Common myeloid progenitor, CD34-positive (primary cell): Measurements from ENCODE around the gene EFCAB8.
"Not testable (repeated sequence)": the region's sequence is repeated elsewhere in the genome, so short reads cannot be mapped to it uniquely, and the experiment has no call there.

Source experiments
- CTCF ChIA-PET: fragments of 350-600 bp; sonication (Branson Sonifier 250); formaldehyde crosslinking; loops from one replicate; lab custom pipeline; 2021; ENCODE audit warnings: antibody characterized with exemption; lab: Charles Lee
- POLR2A ChIA-PET: fragments of 350-600 bp; sonication (Branson Sonifier 250); formaldehyde crosslinking; loops from one replicate; lab custom pipeline; 2021; ENCODE audit warnings: antibody characterized with exemption; lab: Charles Lee
- DNase-seq, 3 donors: peaks; one replicate each; pipeline versions ENCODE4 v3.0.0 to v3.0.0-alpha.2; 2013
- H3K27ac ChIP-seq, 2 experiments: 1 replicate in 1 of 2; 2 replicates in 1 of 2; pipeline ENCODE4 v1.7.0; 2013; ENCODE audit warnings: inconsistent platforms in 2 of 2, low read length in 2 of 2, mild to moderate bottlenecking in 2 of 2, low read depth in 1 of 2, moderate library complexity in 1 of 2; ENCODE audit not compliant: severe bottlenecking in 2 of 2, insufficient read depth in 1 of 2, poor library complexity in 1 of 2
- H3K27me3 ChIP-seq, 5 experiments: replicated peaks in 2 of 5; 1 replicate in 3 of 5; 2 replicates in 2 of 5; pipeline versions ENCODE4 v1.6.1 to v1.7.0; 2013; ENCODE audit warnings: low read length in 4 of 5, mild to moderate bottlenecking in 2 of 5, moderate library complexity in 2 of 5, inconsistent platforms in 1 of 5; ENCODE audit not compliant: insufficient read depth in 5 of 5, control insufficient read depth in 4 of 5
- H3K36me3 ChIP-seq, 4 experiments: 1 replicate in 2 of 4; 2 replicates in 2 of 4; pipeline versions ENCODE4 v1.6.1 to v1.7.0; 2013; ENCODE audit warnings: low read length in 3 of 4, control low read depth in 1 of 4, mild to moderate bottlenecking in 1 of 4; ENCODE audit not compliant: control insufficient read depth in 4 of 4, insufficient read depth in 4 of 4
- H3K4me1 ChIP-seq, 4 experiments: 1 replicate in 3 of 4; 2 replicates in 1 of 4; pipeline versions ENCODE4 v1.6.1 to v1.7.1; 2013; ENCODE audit warnings: low read length in 3 of 4, mild to moderate bottlenecking in 3 of 4, control low read depth in 1 of 4, inconsistent platforms in 1 of 4, moderate library complexity in 1 of 4; ENCODE audit not compliant: control insufficient read depth in 4 of 4, insufficient read depth in 4 of 4; ENCODE audit errors: control extremely low read depth in 1 of 4
- H3K4me3 ChIP-seq, 7 experiments: 1 replicate in 4 of 7; 2 replicates in 3 of 7; pipeline versions ENCODE4 v1.5.1 to v1.7.0; 2013; ENCODE audit warnings: mild to moderate bottlenecking in 7 of 7, low read length in 6 of 7, moderate library complexity in 6 of 7, inconsistent platforms in 2 of 7, low read depth in 2 of 7, control low read depth in 1 of 7; ENCODE audit not compliant: insufficient read depth in 4 of 7, control insufficient read depth in 1 of 7; ENCODE audit errors: extremely low read depth in 1 of 7
- H3K9me3 ChIP-seq, 5 experiments: 1 replicate in 4 of 5; 2 replicates in 1 of 5; pipeline versions ENCODE4 v1.6.1 to v1.7.1; 2013; ENCODE audit warnings: low read length in 4 of 5, mild to moderate bottlenecking in 2 of 5, inconsistent platforms in 1 of 5, low read depth in 1 of 5, moderate library complexity in 1 of 5; ENCODE audit not compliant: control insufficient read depth in 4 of 5, insufficient read depth in 2 of 5; ENCODE audit errors: control extremely low read depth in 1 of 5
- WGBS: methylation state at CpG from one replicate; pipeline ENCODE4 v1.1.5; 2013; ENCODE audit not compliant: insufficient coverage; 5-methylcytosine and 5-hydroxymethylcytosine counted together

Gene EFCAB8

DNA sequence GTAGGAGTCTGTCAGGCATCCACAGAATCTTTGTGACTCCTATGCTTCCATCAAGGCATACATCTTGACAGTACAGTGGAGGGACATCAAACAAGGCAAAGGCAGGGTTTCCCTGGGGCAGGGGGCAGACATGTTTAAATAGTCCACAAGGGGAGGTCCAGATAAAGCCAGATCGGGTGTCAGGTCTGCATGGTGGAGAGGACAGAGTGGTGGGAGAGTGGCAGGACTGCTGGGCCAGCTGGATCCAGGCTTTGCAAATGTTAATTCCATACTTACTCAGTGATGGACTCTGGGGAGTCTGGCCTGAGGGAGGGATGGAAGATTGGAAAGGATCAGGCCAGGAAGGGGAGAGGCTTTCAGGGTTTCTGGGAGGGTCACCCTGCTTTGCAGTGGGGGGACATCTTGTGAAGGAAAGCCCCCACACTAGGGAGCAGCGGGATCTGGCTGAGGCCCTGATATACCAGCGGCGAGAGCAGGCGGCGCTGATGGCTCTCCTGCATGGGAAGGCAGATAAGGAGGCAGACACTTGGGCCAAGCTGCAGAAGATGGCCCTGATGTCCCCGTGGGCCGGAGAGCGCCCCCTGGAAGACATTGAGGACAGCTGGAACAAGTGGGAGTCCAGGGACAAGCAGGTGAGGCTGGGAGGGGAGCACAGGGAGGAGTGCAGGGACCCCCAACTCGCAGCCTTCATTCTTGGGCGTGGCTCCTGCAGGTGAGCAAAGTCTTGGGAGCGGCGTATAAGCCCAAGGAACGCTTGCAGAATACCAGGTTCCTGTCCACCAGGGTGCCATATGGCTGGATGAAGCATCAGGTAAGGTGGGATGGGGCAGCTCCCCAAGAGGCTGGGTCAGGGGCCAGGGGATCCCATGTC is 100.9 kb downstream of the EFCAB8 start:
- H3K4me3 ChIP-seq = no peak overlapping the region
- no peaks in the 10 kb centered on the region for H3K36me3 ChIP-seq
- no peaks in the 10 kb centered on the region for H3K4me1 ChIP-seq
- H3K27me3 ChIP-seq = no peaks in the 10 kb centered on the region
- no peak for DNase-seq
- ChIA-PET CTCF (no interaction called here), POLR2A (no interaction called here)
- 96% methylated on average over 13 of the region's 14 CpGs for WGBS
- H3K9me3 ChIP-seq = peaks cover 4 to 30% (median 9%) of the 10 kb centered on the region in 5 experiments
- H3K27ac ChIP-seq = no peak overlapping the region

DNA sequence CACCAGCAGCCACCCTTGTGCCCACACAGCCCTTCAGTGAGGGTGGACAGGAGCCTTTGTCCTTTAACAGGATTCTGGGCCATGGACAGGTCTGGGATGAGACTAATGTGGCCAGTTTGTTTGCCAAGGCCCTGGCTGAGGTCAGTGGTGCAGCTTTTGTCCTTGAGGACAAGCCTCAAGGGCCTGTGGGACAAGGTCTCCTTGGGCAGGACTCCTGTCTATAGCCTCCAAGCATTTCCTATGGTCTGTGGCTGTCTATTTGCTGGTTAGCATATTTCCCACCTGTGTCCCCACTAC is 101.4 kb downstream of the EFCAB8 start:
- no peak overlapping the region for H3K27ac ChIP-seq
- peaks cover 0 to 2% (median 0%) of the 10 kb centered on the region in 4 experiments for H3K4me1 ChIP-seq
- no peaks in the 10 kb centered on the region for H3K36me3 ChIP-seq
- ChIA-PET POLR2A (no interaction called here), CTCF (no interaction called here)
- H3K9me3 ChIP-seq = peaks cover 2 to 25% (median 6%) of the 10 kb centered on the region in 5 experiments
- no peak for DNase-seq
- no peaks in the 10 kb centered on the region for H3K27me3 ChIP-seq
- no peak overlapping the region for H3K4me3 ChIP-seq

DNA sequence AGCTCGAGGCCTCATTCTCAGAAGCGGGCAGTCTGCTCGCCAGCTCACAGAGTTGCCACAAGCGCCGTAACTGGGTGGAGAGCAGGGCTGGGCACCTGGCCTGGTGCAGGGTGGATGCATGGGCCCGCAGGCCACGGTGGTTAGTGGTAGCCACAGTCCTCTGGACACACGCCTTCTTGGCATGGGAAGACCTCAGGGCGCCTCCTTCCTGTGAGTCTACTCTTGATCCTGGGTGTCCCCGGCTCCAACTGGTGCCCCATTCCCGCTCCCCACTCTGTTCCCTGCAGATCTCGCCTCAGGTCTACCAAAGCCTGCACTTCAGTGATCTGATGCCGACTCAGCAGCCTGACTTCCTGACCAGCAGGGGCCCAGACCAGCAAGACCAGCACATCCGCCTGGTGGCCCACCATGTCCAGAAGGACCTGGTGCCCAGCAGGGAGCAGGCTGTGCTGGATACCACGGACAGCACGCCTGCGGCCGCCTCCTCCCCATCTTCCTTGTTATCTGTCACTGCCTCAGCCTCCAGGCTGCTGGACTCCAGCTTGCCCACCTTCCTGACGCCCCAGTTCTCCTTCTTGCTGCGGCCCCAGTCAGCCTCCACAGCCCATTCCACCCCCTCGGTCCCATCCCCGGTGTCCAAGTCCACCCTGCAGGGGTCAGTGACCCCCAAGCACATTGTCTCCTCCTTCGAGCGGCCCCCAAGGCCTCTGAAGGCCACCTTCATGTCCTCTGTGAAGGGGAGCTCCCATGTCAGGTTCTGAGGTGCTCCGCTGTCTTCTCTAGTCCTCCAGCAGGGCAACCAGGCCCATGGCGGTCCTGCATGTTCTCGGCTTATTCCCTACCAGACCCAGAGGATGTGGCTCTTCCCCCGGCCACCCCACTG is 102.4 kb downstream of the EFCAB8 start:
- CTCF ChIA-PET = no interaction called here
- no peaks in the 10 kb centered on the region for H3K27me3 ChIP-seq
- no peak for DNase-seq
- POLR2A ChIA-PET = no interaction called here
- no peak overlapping the region for H3K27ac ChIP-seq
- H3K9me3 ChIP-seq = peaks cover 0 to 20% (median 6%) of the 10 kb centered on the region in 5 experiments
- WGBS = 94% methylated on average over 27 of the region's 28 CpGs
- H3K4me3 ChIP-seq = no peak overlapping the region
- peaks cover 0 to 11% (median 0%) of the 10 kb centered on the region in 4 experiments for H3K4me1 ChIP-seq
- no peaks in the 10 kb centered on the region for H3K36me3 ChIP-seq

DNA sequence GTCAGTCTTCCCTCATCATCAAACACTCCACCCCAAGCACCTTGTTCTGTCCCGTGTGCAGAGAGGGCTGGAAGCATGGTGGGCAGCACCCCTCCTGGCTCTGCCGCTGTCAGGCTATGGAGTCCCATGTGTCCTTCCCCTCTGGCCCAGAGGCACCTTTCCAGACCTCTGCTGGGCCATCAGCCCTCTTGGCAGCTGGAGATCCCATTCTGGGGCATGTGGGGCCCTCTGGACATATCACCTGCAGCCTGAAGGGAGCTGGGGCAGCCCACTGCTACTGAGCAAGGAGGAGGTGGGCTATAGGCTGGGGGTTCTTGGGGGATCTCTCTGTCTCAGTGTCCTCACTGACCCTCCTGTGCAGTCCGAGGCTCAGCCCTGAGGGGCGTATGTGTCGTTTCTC is 103.3 kb downstream of the EFCAB8 start:
- 88% methylated on average over 1 of the region's 5 CpGs for WGBS
- no peak for DNase-seq
- H3K27me3 ChIP-seq = no peaks in the 10 kb centered on the region
- H3K4me1 ChIP-seq = peaks cover 0 to 21% (median 5%) of the 10 kb centered on the region in 4 experiments
- H3K9me3 ChIP-seq = peaks cover 0 to 13% (median 6%) of the 10 kb centered on the region in 5 experiments
- CTCF ChIA-PET = no interaction called here
- no peaks in the 10 kb centered on the region for H3K36me3 ChIP-seq
- POLR2A ChIA-PET = no interaction called here
- H3K4me3 ChIP-seq = no peak overlapping the region
- H3K27ac ChIP-seq = no peak overlapping the region

DNA sequence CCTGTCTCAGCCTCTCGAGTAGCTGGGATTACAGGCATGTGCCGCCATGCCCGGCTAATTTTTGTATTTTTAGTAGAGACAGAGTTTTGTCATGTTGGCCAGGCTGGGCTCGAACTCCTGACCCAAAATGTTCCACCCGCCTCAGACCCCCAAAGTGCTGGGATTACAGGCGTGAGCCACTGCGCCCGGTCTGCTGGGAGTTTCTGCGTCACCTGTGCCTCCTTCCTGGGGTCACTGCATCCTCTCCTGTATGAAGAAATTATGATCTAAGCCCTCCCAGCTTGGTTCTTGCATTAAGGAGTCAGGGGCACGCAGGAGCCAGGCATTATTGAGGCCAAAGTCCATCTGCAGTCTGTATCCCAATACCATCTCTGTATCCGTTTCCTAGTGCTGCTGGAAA is 103.9 kb downstream of the EFCAB8 start:
- H3K9me3 ChIP-seq, DNase-seq, POLR2A ChIA-PET, H3K36me3 ChIP-seq, CTCF ChIA-PET, H3K4me3 ChIP-seq, H3K27me3 ChIP-seq, H3K27ac ChIP-seq: not testable (repeated sequence)
- H3K4me1 ChIP-seq = peaks cover 2 to 26% (median 11%) of the 10 kb centered on the region in 4 experiments
- 95% methylated on average over 10 of the region's 11 CpGs for WGBS

DNA sequence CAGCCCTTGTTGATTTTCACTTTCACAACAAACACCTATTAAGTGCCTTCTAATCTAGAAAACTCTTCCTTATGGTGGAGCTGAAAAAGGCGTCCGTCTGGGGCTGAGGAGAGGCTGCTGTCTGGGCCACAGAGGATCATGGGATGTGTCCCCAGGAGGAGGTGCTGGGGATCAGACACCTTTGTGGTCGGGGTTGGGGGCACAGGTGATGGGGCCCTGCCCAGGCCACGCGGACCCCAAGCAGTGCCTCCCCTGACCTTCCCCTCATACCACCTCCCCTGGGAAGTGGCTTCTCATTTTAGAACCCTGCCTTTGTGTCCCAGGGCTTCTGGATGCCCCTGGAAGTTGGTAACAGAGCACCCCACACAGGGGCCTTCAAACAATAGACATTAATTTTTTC is 104.5 kb downstream of the EFCAB8 start:
- H3K4me1 ChIP-seq = peaks cover 2 to 28% (median 12%) of the 10 kb centered on the region in 4 experiments
- peaks cover 0 to 3% (median 0%) of the 10 kb centered on the region in 5 experiments for H3K9me3 ChIP-seq
- no peak for DNase-seq
- H3K27ac ChIP-seq = no peak overlapping the region
- no peaks in the 10 kb centered on the region for H3K27me3 ChIP-seq
- CTCF ChIA-PET = no interaction called here
- H3K4me3 ChIP-seq = no peak overlapping the region
- POLR2A ChIA-PET = no interaction called here
- 97% methylated on average over 4 of the region's 5 CpGs for WGBS
- H3K36me3 ChIP-seq = no peaks in the 10 kb centered on the region

DNA sequence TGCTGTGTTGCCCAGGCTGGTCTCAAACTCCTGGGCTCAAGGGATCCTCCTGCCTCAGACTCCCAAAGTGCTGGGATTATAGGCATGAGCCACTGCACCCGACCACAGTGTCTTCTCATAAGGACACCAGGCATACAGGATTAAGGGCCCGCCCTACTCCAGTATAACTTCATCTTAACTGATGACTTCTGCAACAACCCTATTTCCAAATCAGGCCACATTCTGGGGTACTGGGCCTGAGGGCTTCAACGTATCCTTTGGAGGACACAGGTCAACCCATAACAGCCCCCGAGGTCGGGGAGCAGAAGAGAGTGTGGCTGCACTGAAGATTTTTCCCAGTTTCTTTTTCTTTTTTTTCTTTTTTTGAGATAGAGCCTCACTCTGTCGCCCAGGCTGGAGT is 105.9 kb downstream of the EFCAB8 start:
- CTCF ChIA-PET = no interaction called here
- no peaks in the 10 kb centered on the region for H3K36me3 ChIP-seq
- peaks cover 2 to 40% (median 13%) of the 10 kb centered on the region in 4 experiments for H3K4me1 ChIP-seq
- H3K4me3 ChIP-seq = no peak overlapping the region
- POLR2A ChIA-PET = no interaction called here
- no peak for DNase-seq
- no peaks in the 10 kb centered on the region for H3K27me3 ChIP-seq
- H3K27ac ChIP-seq = no peak overlapping the region
- WGBS = 100% methylated on average over 6 of the region's 6 CpGs
- H3K9me3 ChIP-seq = no peaks in the 10 kb centered on the region
